Mesenchymal stem cell (in vitro differentiated cells and primary cell): ENCODE data around the gene CCP110. TPM values are rescaled to one million over a fixed set of nuclear protein-coding genes. Genes with fewer than 3 reads are reported as not detected.

Experiments used
- DNase-seq: peaks from one replicate; pipeline ENCODE4 v3.0.0-alpha.2; 2013
- H2AFZ ChIP-seq: one replicate; pipeline ENCODE4 v1.6.1; 2013; ENCODE audit warnings: low read depth, mild to moderate bottlenecking, control low read depth, inconsistent platforms, low read length, moderate library complexity
- H2AK5ac ChIP-seq: 2 replicates; pipeline ENCODE4 v1.6.1; 2013; ENCODE audit warnings: low read length, moderate library complexity, mild to moderate bottlenecking, inconsistent platforms; ENCODE audit not compliant: severe bottlenecking
- H2BK120ac ChIP-seq: one replicate; pipeline ENCODE4 v1.6.1; 2013; ENCODE audit warnings: low read depth, mild to moderate bottlenecking, inconsistent platforms, low read length, moderate library complexity
- H2BK12ac ChIP-seq, 2 experiments: one replicate each; pipeline ENCODE4 v1.6.1; 2013; ENCODE audit warnings: inconsistent platforms in 2 of 2, low read length in 2 of 2, mild to moderate bottlenecking in 2 of 2, moderate library complexity in 2 of 2, control low read depth in 1 of 2
- H2BK15ac ChIP-seq: one replicate; pipeline ENCODE4 v1.6.1; 2013; ENCODE audit warnings: mild to moderate bottlenecking, low read depth, inconsistent platforms; ENCODE audit not compliant: poor library complexity, severe bottlenecking
- H2BK5ac ChIP-seq: 2 replicates; pipeline ENCODE4 v1.6.1; 2013; ENCODE audit warnings: low read depth, mild to moderate bottlenecking, low read length, control low read depth, inconsistent platforms; ENCODE audit not compliant: poor library complexity, severe bottlenecking
- H3K14ac ChIP-seq, 2 experiments: one replicate each; pipeline ENCODE4 v1.6.1; 2013; ENCODE audit warnings: inconsistent platforms in 2 of 2, low read length in 2 of 2, control low read depth in 1 of 2, mild to moderate bottlenecking in 1 of 2, moderate library complexity in 1 of 2
- H3K18ac ChIP-seq, 2 experiments: one replicate each; pipeline ENCODE4 v1.6.1; 2013; ENCODE audit warnings: inconsistent platforms in 2 of 2, low read length in 2 of 2, control low read depth in 1 of 2, low read depth in 1 of 2, mild to moderate bottlenecking in 1 of 2
- H3K23ac ChIP-seq, 2 experiments: one replicate each; pipeline ENCODE4 v1.6.1; 2013; ENCODE audit warnings: inconsistent platforms in 2 of 2, low read length in 2 of 2, mild to moderate bottlenecking in 2 of 2, moderate library complexity in 2 of 2, control low read depth in 1 of 2
- H3K27ac ChIP-seq: 2 replicates; pipeline ENCODE4 v1.5.1; 2013; ENCODE audit warnings: mild to moderate bottlenecking, moderate library complexity, low read length, control low read depth, inconsistent platforms; ENCODE audit not compliant: poor library complexity, severe bottlenecking
- H3K27me3 ChIP-seq, 2 experiments: 2 replicates each; pipeline versions ENCODE4 v1.6.1 to v1.7.0; 2013; ENCODE audit warnings: low read length in 2 of 2, mild to moderate bottlenecking in 2 of 2, moderate library complexity in 2 of 2, control low read depth in 1 of 2, inconsistent platforms in 1 of 2; ENCODE audit not compliant: control insufficient read depth in 1 of 2, insufficient read depth in 1 of 2
- H3K36me3 ChIP-seq, 2 experiments: 2 replicates each; pipeline versions ENCODE4 v1.6.1 to v1.7.0; 2013; ENCODE audit warnings: low read length in 2 of 2, control low read depth in 1 of 2, inconsistent platforms in 1 of 2, low read depth in 1 of 2, mild to moderate bottlenecking in 1 of 2; ENCODE audit not compliant: insufficient read depth in 2 of 2, control insufficient read depth in 1 of 2
- H3K4ac ChIP-seq, 2 experiments: one replicate each; pipeline ENCODE4 v1.6.1; 2013; ENCODE audit warnings: inconsistent platforms in 2 of 2, low read length in 2 of 2, mild to moderate bottlenecking in 2 of 2, moderate library complexity in 2 of 2, control low read depth in 1 of 2, low read depth in 1 of 2
- H3K4me1 ChIP-seq: 2 replicates; pipeline ENCODE4 v1.6.1; 2013; ENCODE audit warnings: low read depth, low read length, control low read depth; ENCODE audit not compliant: control insufficient read depth, insufficient read depth
- H3K4me2 ChIP-seq: 2 replicates; pipeline ENCODE4 v1.6.1; 2013; ENCODE audit warnings: low read length, mild to moderate bottlenecking, inconsistent platforms; ENCODE audit not compliant: poor library complexity, severe bottlenecking
- H3K4me3 ChIP-seq, 2 experiments: 2 replicates each; pipeline versions ENCODE4 v1.5.1 to v1.7.0; 2013; ENCODE audit warnings: low read length in 2 of 2, mild to moderate bottlenecking in 2 of 2, control low read depth in 1 of 2, low read depth in 1 of 2; ENCODE audit not compliant: insufficient read depth in 1 of 2
- H3K79me1 ChIP-seq: replicated peaks from 2 replicates; pipeline ENCODE4 v1.6.1; 2013; ENCODE audit warnings: mild to moderate bottlenecking, control low read depth, low read length, inconsistent platforms; ENCODE audit not compliant: poor library complexity, severe bottlenecking
- H3K9ac ChIP-seq: 2 replicates; pipeline ENCODE4 v1.7.0; 2013; ENCODE audit warnings: mild to moderate bottlenecking, low read length, moderate library complexity
- H3K9me3 ChIP-seq: 2 replicates; pipeline ENCODE4 v1.7.0; 2013; ENCODE audit warnings: mild to moderate bottlenecking, low read length; ENCODE audit not compliant: control insufficient read depth
- H4K8ac ChIP-seq: one replicate; pipeline ENCODE4 v1.6.1; 2013; ENCODE audit warnings: inconsistent platforms, mild to moderate bottlenecking, low read length, moderate library complexity
- H4K91ac ChIP-seq: one replicate; pipeline ENCODE4 v1.6.1; 2013; ENCODE audit warnings: mild to moderate bottlenecking, low read length, inconsistent platforms
- WGBS: methylation state at CpG from one replicate; pipeline ENCODE4 v1.1.7; 2013; ENCODE audit warnings: mixed read lengths; 5-methylcytosine and 5-hydroxymethylcytosine counted together
- polyA plus RNA-seq, 2 experiments: library from polyadenylated mRNA; stranded (reverse); fragments of 200-250 nt; gene quantifications; one replicate each; pipeline ENCODE4 v1.2.3, GENCODE V29; 2013

The CCP110 gene, protein sequence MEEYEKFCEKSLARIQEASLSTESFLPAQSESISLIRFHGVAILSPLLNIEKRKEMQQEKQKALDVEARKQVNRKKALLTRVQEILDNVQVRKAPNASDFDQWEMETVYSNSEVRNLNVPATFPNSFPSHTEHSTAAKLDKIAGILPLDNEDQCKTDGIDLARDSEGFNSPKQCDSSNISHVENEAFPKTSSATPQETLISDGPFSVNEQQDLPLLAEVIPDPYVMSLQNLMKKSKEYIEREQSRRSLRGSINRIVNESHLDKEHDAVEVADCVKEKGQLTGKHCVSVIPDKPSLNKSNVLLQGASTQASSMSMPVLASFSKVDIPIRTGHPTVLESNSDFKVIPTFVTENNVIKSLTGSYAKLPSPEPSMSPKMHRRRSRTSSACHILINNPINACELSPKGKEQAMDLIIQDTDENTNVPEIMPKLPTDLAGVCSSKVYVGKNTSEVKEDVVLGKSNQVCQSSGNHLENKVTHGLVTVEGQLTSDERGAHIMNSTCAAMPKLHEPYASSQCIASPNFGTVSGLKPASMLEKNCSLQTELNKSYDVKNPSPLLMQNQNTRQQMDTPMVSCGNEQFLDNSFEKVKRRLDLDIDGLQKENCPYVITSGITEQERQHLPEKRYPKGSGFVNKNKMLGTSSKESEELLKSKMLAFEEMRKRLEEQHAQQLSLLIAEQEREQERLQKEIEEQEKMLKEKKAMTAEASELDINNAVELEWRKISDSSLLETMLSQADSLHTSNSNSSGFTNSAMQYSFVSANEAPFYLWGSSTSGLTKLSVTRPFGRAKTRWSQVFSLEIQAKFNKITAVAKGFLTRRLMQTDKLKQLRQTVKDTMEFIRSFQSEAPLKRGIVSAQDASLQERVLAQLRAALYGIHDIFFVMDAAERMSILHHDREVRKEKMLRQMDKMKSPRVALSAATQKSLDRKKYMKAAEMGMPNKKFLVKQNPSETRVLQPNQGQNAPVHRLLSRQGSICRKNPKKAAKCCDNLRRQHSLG
- polyA plus RNA-seq (2013, experiment 1 of 2): 8.4 TPM
- polyA plus RNA-seq (2013, experiment 2 of 2): 8.1 TPM

DNA sequence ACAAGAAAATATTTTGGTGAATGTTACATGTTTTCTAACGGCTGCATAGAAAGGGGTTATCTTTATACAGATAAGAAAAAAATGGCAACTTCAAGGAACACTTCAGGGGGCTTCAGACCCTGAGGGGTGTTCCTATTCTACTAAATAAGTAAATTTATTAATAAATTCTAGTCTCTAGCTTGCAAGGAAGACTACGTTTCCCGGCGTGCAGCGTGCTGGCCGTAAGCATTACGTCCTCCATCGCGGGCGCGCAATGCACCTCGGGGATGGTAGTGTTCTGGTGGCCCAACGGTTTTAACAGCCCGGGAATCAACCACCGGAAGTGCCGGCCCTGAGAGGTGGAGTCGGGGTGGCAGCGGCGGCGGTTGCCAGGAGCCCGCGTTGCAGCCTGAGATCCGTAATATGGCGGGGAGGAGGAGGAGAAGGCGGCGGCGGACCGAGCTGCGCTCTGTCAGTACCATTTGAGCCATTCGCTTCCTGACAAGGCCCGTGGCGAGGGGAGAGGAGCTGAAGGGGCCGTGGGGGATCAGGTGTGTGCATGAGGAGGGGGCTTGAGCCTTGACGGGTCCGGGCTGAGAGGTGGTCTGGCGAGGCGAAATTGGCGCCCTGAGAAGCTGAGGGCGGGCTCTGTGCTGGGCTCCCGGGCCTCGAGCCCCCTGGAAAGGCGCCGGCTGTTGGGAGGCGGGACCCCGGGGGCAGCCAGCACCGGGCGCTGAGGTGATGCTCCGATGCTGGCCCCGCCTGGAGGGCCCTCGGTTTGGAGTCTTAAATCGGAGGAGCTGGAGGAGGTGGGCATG is at the start of gene CCP110:
Gene CCP110, plus strand, starts transcription at position 384 of the 797 bp plus-strand sequence. CDS start 3,940 bp downstream, outside the sequence.
- Histone ChIP-seq H3K14ac (peak within 1 kb of the TSS in 1 of 2 experiments; percentile 97), H2BK120ac (no peak within 1 kb of the TSS)

DNA sequence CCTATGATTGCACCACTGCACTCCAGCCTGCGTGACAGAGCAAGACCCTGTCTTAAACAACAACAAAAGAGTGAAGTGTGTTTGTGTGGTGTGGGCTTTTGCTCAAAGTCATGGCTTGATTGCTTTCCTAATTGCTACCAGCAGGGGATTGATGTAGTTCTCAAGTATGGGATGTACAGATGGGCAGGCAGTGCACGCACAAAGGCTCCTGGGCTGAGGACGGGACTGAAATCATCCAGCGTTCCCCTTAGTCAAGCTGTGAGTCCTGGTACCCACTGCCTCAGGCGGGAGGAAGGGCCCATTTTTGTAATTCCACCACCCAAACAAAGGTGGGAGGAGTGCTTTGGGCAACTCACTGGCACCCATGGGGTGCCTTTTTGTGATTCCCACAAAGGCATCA is 49.1 kb upstream of the CCP110 start:
- Histone ChIP-seq H4K8ac (no peak overlapping the region), H3K9ac (no peak overlapping the region), H3K4me1 (no peaks in the 10 kb centered on the region), H2BK120ac (no peak overlapping the region), H2BK5ac (no peak overlapping the region), H3K14ac (no peak overlapping the region), H4K91ac (no peak overlapping the region), H3K4me3 (no peak overlapping the region), H2BK15ac (no peak overlapping the region), H3K9me3 (no peaks in the 10 kb centered on the region), H3K4ac (no peak overlapping the region), H3K36me3 (no peaks in the 10 kb centered on the region), H2AFZ (no peak overlapping the region), H2BK12ac (no peak overlapping the region), H3K18ac (no peak overlapping the region), H3K79me1 (no peaks in the 10 kb centered on the region), H3K27ac (no peak overlapping the region), H2AK5ac (no peak overlapping the region), H3K27me3 (no peaks in the 10 kb centered on the region), H3K4me2 (no peak overlapping the region), H3K23ac (no peak overlapping the region)
- 87% methylated on average over 5 of the region's 5 CpGs for WGBS
- DNase-seq: no peak

More for the DNA sequence above, at the start of gene CCP110:
- 0% methylated on average over 45 of the region's 51 CpGs for WGBS
- peak within 1 kb of the TSS; percentile 12 for H4K91ac ChIP-seq
- no peaks in the 10 kb centered on the region for H3K9me3 ChIP-seq
- H2BK15ac ChIP-seq: peak within 1 kb of the TSS; percentile 8
- H3K36me3 ChIP-seq: peaks cover 4 to 11% of the 10 kb centered on the region in 2 experiments
- peak within 1 kb of the TSS; percentile 70 for H2AK5ac ChIP-seq
- H2AFZ ChIP-seq: peak within 1 kb of the TSS; percentile 72
- H4K8ac ChIP-seq: no peak within 1 kb of the TSS
- peak within 1 kb of the TSS; percentile 71 for H3K4me2 ChIP-seq
- H3K4me1 ChIP-seq: peaks cover 9% of the 10 kb centered on the region
- H3K4ac ChIP-seq: peak within 1 kb of the TSS in 1 of 2 experiments; percentile 21
- H3K79me1 ChIP-seq: peaks cover 18% of the 10 kb centered on the region
- no peak within 1 kb of the TSS for H2BK5ac ChIP-seq
- peak within 1 kb of the TSS; percentile 91 for H3K9ac ChIP-seq
- peak within 1 kb of the TSS; percentile 89 to 95 for H3K4me3 ChIP-seq
- H2BK12ac ChIP-seq: peak within 1 kb of the TSS in 1 of 2 experiments; percentile 63
- H3K23ac ChIP-seq: peak within 1 kb of the TSS in 1 of 2 experiments; percentile 37
- peak within 1 kb of the TSS; percentile 44 for H3K27ac ChIP-seq
- no peaks in the 10 kb centered on the region for H3K27me3 ChIP-seq
- peak within 1 kb of the TSS; percentile 4 to 84 for H3K18ac ChIP-seq
- DNase-seq: peak; percentile 96

DNA sequence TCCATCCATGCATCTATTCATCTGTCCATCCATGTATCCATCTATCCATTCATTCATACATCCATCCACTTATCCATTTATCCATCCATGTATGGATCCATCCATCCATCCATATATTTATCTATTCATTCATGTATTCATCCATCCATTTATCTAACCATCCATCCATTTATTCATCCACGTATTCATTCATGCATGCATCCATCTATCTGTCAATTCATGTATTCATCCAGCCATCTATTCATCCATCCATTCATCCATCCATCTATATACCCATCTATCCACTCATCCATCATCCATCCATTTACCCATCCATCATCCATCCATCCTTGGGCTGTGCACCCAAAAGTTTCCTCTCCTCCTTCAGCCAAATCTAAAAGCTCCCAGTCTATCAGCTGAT is 45.2 kb upstream of the CCP110 start:
- H3K23ac ChIP-seq: no peak overlapping the region

More for the DNA sequence above, 45.2 kb upstream of the CCP110 start:
- no peaks in the 10 kb centered on the region for H3K27me3 ChIP-seq
- no peak overlapping the region for H3K27ac ChIP-seq
- H3K4me2 ChIP-seq: no peak overlapping the region
- no peak overlapping the region for H2BK5ac ChIP-seq
- H4K91ac ChIP-seq: no peak overlapping the region
- H3K9ac ChIP-seq: no peak overlapping the region
- no peak overlapping the region for H2AFZ ChIP-seq
- no peaks in the 10 kb centered on the region for H3K9me3 ChIP-seq
- H2BK15ac ChIP-seq: no peak overlapping the region
- H3K79me1 ChIP-seq: no peaks in the 10 kb centered on the region
- H3K4me1 ChIP-seq: no peaks in the 10 kb centered on the region
- H4K8ac ChIP-seq: no peak overlapping the region
- H3K4ac ChIP-seq: no peak overlapping the region
- H3K4me3 ChIP-seq: no peak overlapping the region
- no peak for DNase-seq
- H3K18ac ChIP-seq: no peak overlapping the region
- H2BK12ac ChIP-seq: no peak overlapping the region
- 63% methylated on average over 1 of the region's 1 CpG for WGBS
- no peaks in the 10 kb centered on the region for H3K36me3 ChIP-seq
- H2AK5ac ChIP-seq: no peak overlapping the region
- H2BK120ac ChIP-seq: no peak overlapping the region
- H3K14ac ChIP-seq: no peak overlapping the region
